ENCODE data around the gene NRCAM.

Gene NRCAM

GRCh38 chr7:108108131-108108530, 348.1 kb downstream of the NRCAM start:
- Histone ChIP-seq H3K9me3 (ENCODE audit: control insufficient read depth, low read length) (no peaks in the 10 kb centered on the region), H2AFZ (no peak overlapping the region), H3K4me3 (ENCODE audit: low read depth, low read length) (no peak overlapping the region), H3K36me3 (ENCODE audit: control insufficient read depth, insufficient read depth, low read length) (no peaks in the 10 kb centered on the region), H3K27me3 (ENCODE audit: control insufficient read depth, insufficient read depth, low read length) (no peaks in the 10 kb centered on the region), H3K9ac (no peak overlapping the region), H3K79me2 (no peaks in the 10 kb centered on the region), H3K27ac (no peak overlapping the region), H3K4me2 (ENCODE audit: low read length) (no peak overlapping the region), H3K4me1 (no peaks in the 10 kb centered on the region)
- no peak for TF ChIP-seq CTCF (IDR thresholded peaks at IDR 0.05)

DNA sequence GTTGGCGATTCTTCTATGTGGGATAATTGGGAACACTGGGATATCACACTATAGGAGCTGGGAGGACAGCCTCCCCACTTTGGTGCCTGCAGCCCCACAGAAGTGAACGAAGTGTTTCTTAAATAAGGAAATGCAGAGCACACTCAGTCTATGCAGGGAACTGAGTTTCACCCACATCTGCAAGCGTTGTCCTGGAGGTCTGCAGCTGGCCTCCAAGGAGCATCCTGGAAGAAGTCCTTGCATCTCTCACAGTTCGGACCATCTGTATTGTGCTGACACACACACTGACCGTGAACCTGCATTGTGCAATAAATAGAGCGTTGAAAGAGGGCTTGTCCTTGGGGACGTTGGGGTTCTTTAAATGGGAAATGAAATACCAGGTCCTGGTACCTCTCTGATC, 351.9 kb downstream of the NRCAM start:
- no peak overlapping the region for H2AFZ ChIP-seq
- no peaks in the 10 kb centered on the region for H3K27me3 ChIP-seq (ENCODE audit: control insufficient read depth, insufficient read depth, low read length)
- H3K9ac ChIP-seq, result no peak overlapping the region
- H3K4me3 ChIP-seq (ENCODE audit: low read depth, low read length), result no peak overlapping the region
- H3K27ac ChIP-seq, result no peak overlapping the region
- no peaks in the 10 kb centered on the region for H3K79me2 ChIP-seq
- no peak overlapping the region for H3K4me2 ChIP-seq (ENCODE audit: low read length)
- TF ChIP-seq CTCF (IDR thresholded peaks at IDR 0.05), result no peak
- H3K4me1 ChIP-seq, result no peaks in the 10 kb centered on the region
- H3K9me3 ChIP-seq (ENCODE audit: control insufficient read depth, low read length), result no peaks in the 10 kb centered on the region
- no peaks in the 10 kb centered on the region for H3K36me3 ChIP-seq (ENCODE audit: control insufficient read depth, insufficient read depth, low read length)

DNA sequence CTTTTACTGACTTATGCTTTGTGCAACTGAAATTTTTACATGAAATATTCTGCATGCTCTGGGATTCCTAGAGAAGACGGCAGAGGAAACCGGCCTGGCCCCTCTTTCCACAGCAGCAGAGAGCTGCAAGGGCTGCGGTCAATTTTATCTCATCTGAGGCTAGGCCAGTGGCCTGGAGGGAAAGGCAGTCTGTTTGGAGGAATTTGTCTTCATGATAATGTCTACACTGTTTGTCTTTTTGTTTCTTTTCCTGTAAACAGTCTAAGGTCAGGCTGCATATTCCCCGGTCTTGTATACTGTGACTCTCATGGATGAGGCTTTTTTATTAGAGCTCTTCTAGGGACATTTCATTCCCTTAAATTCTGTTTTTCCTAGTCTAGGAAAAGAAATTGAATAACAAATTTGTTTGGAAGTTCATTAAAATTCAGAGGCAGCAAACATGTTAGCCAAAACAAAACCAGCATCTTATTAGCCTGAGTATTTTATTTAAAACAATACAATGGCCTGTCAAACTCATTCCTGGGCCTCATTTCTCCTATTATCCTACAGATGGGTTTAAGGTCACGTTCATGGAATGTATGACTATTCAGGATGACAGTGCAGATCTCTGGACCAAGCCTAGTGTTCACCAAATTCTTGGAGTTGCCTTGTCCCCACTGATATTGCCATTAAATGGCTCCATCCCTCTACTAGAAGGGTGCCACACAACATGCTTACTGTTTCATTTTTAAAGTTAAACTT, 352.5 kb downstream of the NRCAM start:
- no peak overlapping the region for H3K27ac ChIP-seq
- H3K36me3 ChIP-seq (ENCODE audit: control insufficient read depth, insufficient read depth, low read length), result no peaks in the 10 kb centered on the region
- H3K4me2 ChIP-seq (ENCODE audit: low read length), result no peak overlapping the region
- no peaks in the 10 kb centered on the region for H3K4me1 ChIP-seq
- H3K9ac ChIP-seq, result no peak overlapping the region
- H3K9me3 ChIP-seq (ENCODE audit: control insufficient read depth, low read length), result no peaks in the 10 kb centered on the region
- no peak for TF ChIP-seq CTCF (IDR thresholded peaks at IDR 0.05)
- no peak overlapping the region for H3K4me3 ChIP-seq (ENCODE audit: low read depth, low read length)
- H2AFZ ChIP-seq, result no peak overlapping the region
- H3K79me2 ChIP-seq, result no peaks in the 10 kb centered on the region
- H3K27me3 ChIP-seq (ENCODE audit: control insufficient read depth, insufficient read depth, low read length), result no peaks in the 10 kb centered on the region

DNA sequence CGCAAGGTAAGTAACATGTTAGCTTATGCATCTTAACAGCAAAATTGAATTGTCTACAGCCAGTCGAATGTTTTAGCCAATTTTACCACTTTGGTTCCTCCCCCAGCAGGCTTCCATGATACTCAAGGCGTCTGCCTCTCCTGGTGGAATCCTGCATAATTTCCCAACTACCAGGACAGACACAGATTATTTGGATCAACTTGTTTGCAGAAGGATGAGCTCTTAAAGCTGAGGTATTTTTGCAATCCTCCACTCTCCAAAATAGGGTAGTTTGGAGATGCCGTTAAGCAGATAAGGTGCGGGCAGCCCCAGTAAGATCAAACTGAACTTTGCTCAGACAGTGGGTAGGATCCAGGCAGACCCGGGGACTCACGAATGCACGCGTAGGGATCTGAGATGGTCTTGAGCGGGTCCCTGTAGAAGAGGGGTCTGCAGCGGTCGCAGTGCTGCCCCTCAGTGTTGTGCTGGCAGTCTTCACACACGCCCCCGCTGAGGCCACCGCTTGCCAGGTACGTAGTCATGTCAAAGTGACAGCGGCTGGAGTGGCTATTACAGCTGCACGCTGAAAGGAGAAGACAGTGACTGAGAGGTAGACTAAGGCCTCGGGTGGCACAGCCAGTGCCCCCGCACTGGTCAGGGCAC, 353.4 kb downstream of the NRCAM start:
- H3K79me2 ChIP-seq, result no peaks in the 10 kb centered on the region
- H3K27me3 ChIP-seq (ENCODE audit: control insufficient read depth, insufficient read depth, low read length), result no peaks in the 10 kb centered on the region
- TF ChIP-seq CTCF (IDR thresholded peaks at IDR 0.05), result no peak
- H3K4me3 ChIP-seq (ENCODE audit: low read depth, low read length), result no peak overlapping the region
- H3K4me1 ChIP-seq, result no peaks in the 10 kb centered on the region
- H3K36me3 ChIP-seq (ENCODE audit: control insufficient read depth, insufficient read depth, low read length), result no peaks in the 10 kb centered on the region
- no peak overlapping the region for H3K9ac ChIP-seq
- no peaks in the 10 kb centered on the region for H3K9me3 ChIP-seq (ENCODE audit: control insufficient read depth, low read length)
- H2AFZ ChIP-seq, result no peak overlapping the region
- no peak overlapping the region for H3K4me2 ChIP-seq (ENCODE audit: low read length)
- H3K27ac ChIP-seq, result no peak overlapping the region

- Histone ChIP-seq H3K79me2 (no peaks in the 10 kb centered on the region), H3K9me3 (ENCODE audit: control insufficient read depth, low read length) (no peaks in the 10 kb centered on the region), H3K4me3 (ENCODE audit: low read depth, low read length) (no peak overlapping the region), H3K27me3 (ENCODE audit: control insufficient read depth, insufficient read depth, low read length) (no peaks in the 10 kb centered on the region), H3K27ac (no peak overlapping the region), H3K36me3 (ENCODE audit: control insufficient read depth, insufficient read depth, low read length) (no peaks in the 10 kb centered on the region), H2AFZ (no peak overlapping the region), H3K4me1 (no peaks in the 10 kb centered on the region), H3K4me2 (ENCODE audit: low read length) (no peak overlapping the region), H3K9ac (no peak overlapping the region)
- TF ChIP-seq CTCF (IDR thresholded peaks at IDR 0.05), result no peak
These were observed 354.5 kb downstream of the NRCAM start for GRCh38 chr7:108101759-108102158.

All from parathyroid adenoma (tissue), 2 donors.